HG03457 (cell line): ENCODE measurements around the gene ING5.
"Not testable (repeated sequence)": the region's sequence is repeated elsewhere in the genome, so short reads cannot be mapped to it uniquely, and the experiment has no call there.

Source experiments
- ATAC-seq: cut with Tn5 transposase; IDR thresholded peaks from one replicate; pipeline ENCODE4 v1.9.1; 2021; ENCODE audit warnings: moderate number of reproducible peaks; ENCODE audit not compliant: unreplicated experiment

The ING5 gene

GRCh38 chr2:241703032-241703604 lies 1.3 kb downstream of the ING5 start:
- no peak for ATAC-seq

GRCh38 chr2:241706537-241706936 lies 4.7 kb downstream of the ING5 start:
- ATAC-seq, result no peak

GRCh38 chr2:241708879-241709278 lies 7.0 kb downstream of the ING5 start:
- no peak for ATAC-seq

GRCh38 chr2:241719093-241719492 lies 17.3 kb downstream of the ING5 start:
- no peak for ATAC-seq

GRCh38 chr2:241720099-241720498 lies 18.3 kb downstream of the ING5 start:
- no peak for ATAC-seq

GRCh38 chr2:241720560-241720959 lies 18.7 kb downstream of the ING5 start:
- no peak for ATAC-seq

- ATAC-seq, result no peak
Measured at GRCh38 chr2:241721852-241722251, 20.0 kb downstream of the ING5 start.

- no peak for ATAC-seq
Measured at GRCh38 chr2:241722896-241723454, 21.1 kb downstream of the ING5 start.

GRCh38 chr2:241724259-241724974 lies 22.6 kb downstream of the ING5 start:
- no peak for ATAC-seq

DNA sequence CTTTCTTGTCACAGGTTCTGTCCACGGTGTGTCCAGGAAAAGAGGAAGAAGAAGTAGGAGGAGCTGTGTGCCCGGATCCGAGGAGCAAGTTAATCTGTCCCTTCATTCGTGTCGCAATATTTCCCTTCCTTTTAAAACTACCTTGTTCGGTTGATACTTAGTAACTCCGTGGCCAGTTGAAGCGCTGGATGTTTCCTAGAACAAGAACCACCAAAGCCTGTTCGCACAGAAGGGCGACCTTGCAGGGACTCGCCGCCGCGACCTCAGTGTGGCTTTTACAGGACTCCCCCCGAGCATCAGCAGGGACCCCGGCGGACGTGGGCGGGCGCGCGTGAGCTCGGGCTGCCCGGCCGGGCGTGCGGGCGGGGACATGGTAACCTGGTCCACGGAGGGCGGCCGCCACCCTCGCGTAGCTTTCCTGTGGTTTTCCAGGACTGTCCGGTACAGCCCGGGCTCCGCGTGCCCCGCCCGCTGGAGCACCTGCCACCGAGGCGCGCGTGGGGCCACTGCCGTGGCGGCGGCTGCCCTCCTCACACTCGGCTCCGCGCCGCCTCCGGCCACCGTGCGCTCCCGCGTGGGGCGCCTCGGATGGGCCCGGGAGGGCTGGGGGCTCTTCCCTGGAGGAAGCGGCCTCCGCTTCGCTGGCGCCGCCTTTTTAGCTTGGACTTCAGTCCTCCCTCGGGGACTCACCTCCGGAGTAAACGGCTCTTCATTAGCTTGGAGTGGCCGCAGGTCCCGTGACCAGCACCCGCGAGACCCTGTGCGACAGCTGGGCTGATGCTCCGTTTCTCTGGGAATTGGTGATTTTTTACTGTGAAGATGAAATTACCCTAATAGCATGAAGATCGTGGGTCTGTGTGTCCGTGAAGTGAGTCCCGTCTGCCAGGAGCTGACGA lies 23.4 kb downstream of the ING5 start:
- ATAC-seq, result no peak

- ATAC-seq, result no peak
Measured at GRCh38 chr2:241726459-241726858, 24.6 kb downstream of the ING5 start.

DNA sequence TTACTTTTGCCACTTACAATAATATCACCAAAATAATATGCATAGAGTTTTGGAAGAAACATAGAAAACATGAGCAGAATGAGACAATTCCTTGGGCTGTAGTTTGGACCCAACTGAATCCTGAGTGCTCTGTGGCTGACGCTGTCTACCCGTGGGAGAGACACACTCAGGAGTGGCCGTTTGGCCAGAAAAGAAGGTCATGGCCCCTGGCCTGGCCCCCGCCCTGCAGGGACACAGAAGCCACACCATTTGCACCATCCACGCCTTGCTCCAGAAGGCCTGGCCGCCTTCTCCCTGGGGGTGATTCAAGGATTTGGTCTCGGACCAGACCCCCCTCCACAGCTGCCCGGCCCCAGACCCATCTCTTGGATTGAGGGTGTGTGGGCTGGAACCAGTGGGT lies 26.2 kb downstream of the ING5 start:
- ATAC-seq, result no peak

- no peak for ATAC-seq
Measured at GRCh38 chr2:241728627-241729026, 26.8 kb downstream of the ING5 start.

GRCh38 chr2:241729868-241730267 lies 28.0 kb downstream of the ING5 start:
- ATAC-seq, result no peak

- no peak for ATAC-seq
Measured at GRCh38 chr2:241730671-241731293, 28.9 kb downstream of the ING5 start.

GRCh38 chr2:241732513-241733186 lies 30.8 kb downstream of the ING5 start:
- ATAC-seq, result not testable (repeated sequence)

GRCh38 chr2:241733391-241734207 lies 31.8 kb downstream of the ING5 start:
- ATAC-seq, result no peak

- peak; percentile 15 for ATAC-seq
Measured at GRCh38 chr2:241734208-241734466, 32.3 kb downstream of the ING5 start.

GRCh38 chr2:241734467-241735208 lies 32.8 kb downstream of the ING5 start, which contains the start of gene D2HGDH:
Gene D2HGDH, plus strand, starts transcription at chr2:241734630. Its CDS starts 595 bp downstream, at chr2:241735225.
- ATAC-seq, result peak; percentile 50
